Vagina (tissue), 2 donors: ENCODE measurements around the gene TBX1.

Experiments
- CTCF ChIP-seq, 3 experiments: fragments of 450-650 bp in 2 of 3; fragments of 200-600 bp in 1 of 3; sonication (generic) in 1 of 3; IDR thresholded peaks; one replicate each; pipeline ENCODE4 v1.5.1; 2017 to 2019; ENCODE audit warnings: antibody characterized with exemption in 3 of 3, mild to moderate bottlenecking in 2 of 3, moderate library complexity in 2 of 3
- POLR2AphosphoS5 ChIP-seq, 2 donors: sonication (generic); formaldehyde crosslinking; IDR thresholded peaks; one replicate each; pipeline ENCODE4 v1.9.0; 2017; ENCODE audit warnings: antibody characterized with exemption in 2 of 2, mild to moderate bottlenecking in 2 of 2, low read depth in 1 of 2; ENCODE audit not compliant: insufficient read depth in 1 of 2

DNA sequence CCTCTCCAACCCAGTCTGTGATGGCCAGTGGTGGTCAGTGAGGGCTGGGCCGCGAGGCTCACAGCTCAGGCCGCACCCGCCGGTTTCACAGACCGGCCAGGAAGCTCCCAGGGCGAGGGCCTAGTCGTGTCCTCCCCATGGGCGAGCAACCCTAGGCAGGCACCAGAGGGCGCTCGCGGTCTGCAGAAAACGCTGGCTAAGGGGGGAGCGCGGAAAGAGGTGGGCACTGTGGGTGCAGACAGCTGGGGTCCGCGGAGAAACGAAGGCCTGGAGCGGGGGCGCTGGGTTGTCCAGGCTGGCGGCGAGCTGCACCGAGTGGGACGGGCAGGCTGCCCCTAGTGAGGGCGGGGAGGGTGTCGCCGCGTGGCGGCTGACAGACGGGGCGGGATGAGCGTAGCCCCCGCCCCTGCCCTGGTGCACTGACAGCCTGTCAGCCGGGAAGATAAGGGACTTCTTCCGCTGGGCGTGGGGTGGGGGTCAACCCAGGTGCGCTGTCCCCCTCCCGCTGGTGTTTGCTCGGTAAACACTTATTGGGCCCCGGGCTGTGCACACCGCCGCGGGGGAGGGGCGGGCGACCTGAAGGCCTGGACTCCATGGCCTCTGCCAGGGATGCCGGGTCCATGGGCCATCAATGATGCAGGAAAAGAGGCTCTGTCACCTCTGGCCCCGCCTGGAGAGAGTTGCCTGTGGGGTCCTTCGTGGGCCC, 29.8 kb upstream of the TBX1 start:
- TF ChIP-seq CTCF (IDR thresholded peaks at IDR 0.05) (peak; percentile 86 to 99 (median 98)), POLR2AphosphoS5 (IDR thresholded peaks at IDR 0.05; ENCODE audit: insufficient read depth in 1 of 2, low read depth in 1 of 2) (peak in 1 of 2 donors; percentile 42)
